ENCODE data around the gene CFLAR. TPM values are rescaled to one million over a fixed set of nuclear protein-coding genes. Genes with fewer than 3 reads are reported as not detected.

Gene CFLAR
- total and polyA plus RNA-seq, 2 of the 13 experiments (the other 11 are each of a cell fraction or from before 2014, with no cell fraction given) = 43.8 to 92.1 TPM

- TF ChIP-seq ZSCAN25 (CRISPR knock-in tag; IDR thresholded peaks at IDR 0.05) = no peak
- no peak; the same call in 1 of the 2 replicates for TF ChIP-seq YEATS4 (CRISPR knock-in tag; IDR thresholded peaks at IDR 0.05; ENCODE audit: borderline replicate concordance)
- no peak for TF ChIP-seq TERF1 (CRISPR knock-in tag; IDR thresholded peaks at IDR 0.05)
- TF ChIP-seq TOE1 (CRISPR knock-in tag; IDR thresholded peaks at IDR 0.05) = 0 out of 2 replicates have a peak, but pooled peaks have one; percentile 54
- TF ChIP-seq ZNF407 (CRISPR knock-in tag; IDR thresholded peaks at IDR 0.05; ENCODE audit: not compliant biosample characterization) = no peak
- TF ChIP-seq MAFG (CRISPR knock-in tag; IDR thresholded peaks at IDR 0.05) = no peak
- peak; percentile 82 for TF ChIP-seq HDAC1 (CRISPR knock-in tag; IDR thresholded peaks at IDR 0.05)
- no peak for TF ChIP-seq ZNF549 (CRISPR knock-in tag; IDR thresholded peaks at IDR 0.05)
- TF ChIP-seq ZBTB44 (CRISPR knock-in tag; IDR thresholded peaks at IDR 0.05) = no peak
- TF ChIP-seq GMEB1 (CRISPR knock-in tag; IDR thresholded peaks at IDR 0.05; ENCODE audit: borderline replicate concordance) = no peak
- no peak for TF ChIP-seq CAMTA2 (CRISPR knock-in tag; IDR thresholded peaks at IDR 0.05; ENCODE audit: borderline replicate concordance)
- TF ChIP-seq ZNF547 (CRISPR knock-in tag; IDR thresholded peaks at IDR 0.05) = no peak
- TF ChIP-seq ZNF263 (CRISPR knock-in tag; IDR thresholded peaks at IDR 0.05) = peak; percentile 47
Measured at GRCh38 chr2:201204655-201205514, 88.9 kb downstream of the CFLAR start (continued).
